Vagina (tissue), 2 donors: ENCODE data around the gene SF3B4. TPM values are rescaled to one million over a fixed set of nuclear protein-coding genes. Genes with fewer than 3 reads are reported as not detected.
"Not testable (repeated sequence)": the region's sequence is repeated elsewhere in the genome, so short reads cannot be mapped to it uniquely, and the experiment has no call there.

ENCODE experiments used
- DNase-seq, 2 donors: peaks; one replicate each; pipeline ENCODE4 v3.0.0-alpha.2; 2017; ENCODE audit errors: extremely low spot score in 2 of 2
- H3K27ac ChIP-seq: fragments of 200-600 bp; sonication (generic); one replicate; pipeline ENCODE4 v1.5.1; 2019
- H3K27me3 ChIP-seq: fragments of 200-600 bp; sonication (generic); one replicate; pipeline ENCODE4 v1.5.1; 2019
- H3K36me3 ChIP-seq, 2 donors: fragments of 200-600 bp; sonication (generic); one replicate each; pipeline ENCODE4 v1.5.1; 2017 to 2019
- H3K4me1 ChIP-seq: fragments of 200-600 bp; sonication (generic); one replicate; pipeline ENCODE4 v1.5.1; 2019
- H3K4me3 ChIP-seq, 2 donors: fragments of 200-600 bp; sonication (generic); 1 replicate in 1 of 2; 2 replicates in 1 of 2; pipeline ENCODE4 v1.5.1; 2016 to 2019
- H3K9me3 ChIP-seq: fragments of 200-600 bp; sonication (generic); one replicate; pipeline ENCODE4 v1.5.1; 2019
- POLR2A ChIP-seq, 2 donors: fragments of 450-650 bp; IDR thresholded peaks; one replicate each; pipeline ENCODE4 v1.6.1; 2017; ENCODE audit warnings: antibody characterized with exemption in 2 of 2, mild to moderate bottlenecking in 2 of 2, moderate library complexity in 2 of 2
- POLR2AphosphoS5 ChIP-seq, 2 donors: sonication (generic); formaldehyde crosslinking; IDR thresholded peaks; one replicate each; pipeline ENCODE4 v1.9.0; 2017; ENCODE audit warnings: antibody characterized with exemption in 2 of 2, mild to moderate bottlenecking in 2 of 2, low read depth in 1 of 2; ENCODE audit not compliant: insufficient read depth in 1 of 2
- intact Hi-C: fragments of 100-400 bp; cut with DNase I; formaldehyde crosslinking; loops from one replicate; pipeline ENCODE4 v1.15.1; 2023
- total RNA-seq: library from RNA; depleted of rRNA; stranded (reverse); fragments of >200 nt; gene quantifications from one replicate; pipeline ENCODE4 v1.2.3, GENCODE V29; 2016
- TF ChIP-seq, protein P1 (sequence below), 3 experiments: fragments of 450-650 bp in 2 of 3; fragments of 200-600 bp in 1 of 3; sonication (generic) in 1 of 3; IDR thresholded peaks; one replicate each; pipeline ENCODE4 v1.5.1; 2017 to 2019; ENCODE audit warnings: antibody characterized with exemption in 3 of 3, mild to moderate bottlenecking in 2 of 3, moderate library complexity in 2 of 3

SF3B4 gene
- total RNA-seq, 1 donor from 2014 or later: 21.6 TPM

DNA sequence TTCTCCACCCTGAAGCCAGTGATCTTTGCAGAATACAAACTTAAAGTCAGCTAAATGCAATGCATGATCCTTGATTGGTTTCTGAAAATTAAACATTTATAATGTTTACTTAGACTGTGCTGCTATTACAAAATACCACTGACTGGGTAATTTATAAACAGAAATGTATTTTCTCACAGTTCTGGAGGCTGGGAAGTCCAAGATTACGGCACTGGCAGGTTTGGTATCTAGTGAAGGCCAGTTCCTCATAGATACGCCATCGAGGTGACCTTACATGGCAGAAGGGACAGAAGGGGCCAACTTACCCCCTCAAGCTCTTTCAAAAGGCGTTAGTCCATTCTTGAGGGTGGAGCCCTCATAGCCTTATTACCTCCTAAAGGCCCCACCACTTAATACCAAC, 31.0 kb downstream of the SF3B4 start:
- Histone ChIP-seq H3K4me1 (peaks cover 8% of the 10 kb centered on the region), H3K27me3 (no peaks in the 10 kb centered on the region), H3K9me3 (no peaks in the 10 kb centered on the region), H3K4me3 (no peak overlapping the region), H3K36me3 (no peaks in the 10 kb centered on the region), H3K27ac (no peak overlapping the region)
- no peak for TF ChIP-seq POLR2AphosphoS5 (IDR thresholded peaks at IDR 0.05; ENCODE audit: insufficient read depth in 1 of 2, low read depth in 1 of 2)
- no peak for TF ChIP-seq POLR2A (IDR thresholded peaks at IDR 0.05)
- TF ChIP-seq, protein P1, sequence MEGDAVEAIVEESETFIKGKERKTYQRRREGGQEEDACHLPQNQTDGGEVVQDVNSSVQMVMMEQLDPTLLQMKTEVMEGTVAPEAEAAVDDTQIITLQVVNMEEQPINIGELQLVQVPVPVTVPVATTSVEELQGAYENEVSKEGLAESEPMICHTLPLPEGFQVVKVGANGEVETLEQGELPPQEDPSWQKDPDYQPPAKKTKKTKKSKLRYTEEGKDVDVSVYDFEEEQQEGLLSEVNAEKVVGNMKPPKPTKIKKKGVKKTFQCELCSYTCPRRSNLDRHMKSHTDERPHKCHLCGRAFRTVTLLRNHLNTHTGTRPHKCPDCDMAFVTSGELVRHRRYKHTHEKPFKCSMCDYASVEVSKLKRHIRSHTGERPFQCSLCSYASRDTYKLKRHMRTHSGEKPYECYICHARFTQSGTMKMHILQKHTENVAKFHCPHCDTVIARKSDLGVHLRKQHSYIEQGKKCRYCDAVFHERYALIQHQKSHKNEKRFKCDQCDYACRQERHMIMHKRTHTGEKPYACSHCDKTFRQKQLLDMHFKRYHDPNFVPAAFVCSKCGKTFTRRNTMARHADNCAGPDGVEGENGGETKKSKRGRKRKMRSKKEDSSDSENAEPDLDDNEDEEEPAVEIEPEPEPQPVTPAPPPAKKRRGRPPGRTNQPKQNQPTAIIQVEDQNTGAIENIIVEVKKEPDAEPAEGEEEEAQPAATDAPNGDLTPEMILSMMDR (IDR thresholded peaks at IDR 0.05): no peak
- intact Hi-C loops: no loop called here
- no peak for DNase-seq

- peak overlapping the region; percentile 60 to 66 for H3K4me3 ChIP-seq
- no peak for TF ChIP-seq POLR2A (IDR thresholded peaks at IDR 0.05)
- TF ChIP-seq, protein P1 (IDR thresholded peaks at IDR 0.05): no peak
- no peak for TF ChIP-seq POLR2AphosphoS5 (IDR thresholded peaks at IDR 0.05; ENCODE audit: insufficient read depth in 1 of 2, low read depth in 1 of 2)
- peaks cover 22% of the 10 kb centered on the region for H3K4me1 ChIP-seq
- DNase-seq: peak in 1 of 2 donors; percentile 92
- H3K27ac ChIP-seq: peak overlapping the region; percentile 97
- intact Hi-C loops: no loop called here
- no peaks in the 10 kb centered on the region for H3K27me3 ChIP-seq
- no peaks in the 10 kb centered on the region for H3K36me3 ChIP-seq
- no peaks in the 10 kb centered on the region for H3K9me3 ChIP-seq
These were observed 38.7 kb downstream of the SF3B4 start for GRCh38 chr1:149888999-149889289.

DNA sequence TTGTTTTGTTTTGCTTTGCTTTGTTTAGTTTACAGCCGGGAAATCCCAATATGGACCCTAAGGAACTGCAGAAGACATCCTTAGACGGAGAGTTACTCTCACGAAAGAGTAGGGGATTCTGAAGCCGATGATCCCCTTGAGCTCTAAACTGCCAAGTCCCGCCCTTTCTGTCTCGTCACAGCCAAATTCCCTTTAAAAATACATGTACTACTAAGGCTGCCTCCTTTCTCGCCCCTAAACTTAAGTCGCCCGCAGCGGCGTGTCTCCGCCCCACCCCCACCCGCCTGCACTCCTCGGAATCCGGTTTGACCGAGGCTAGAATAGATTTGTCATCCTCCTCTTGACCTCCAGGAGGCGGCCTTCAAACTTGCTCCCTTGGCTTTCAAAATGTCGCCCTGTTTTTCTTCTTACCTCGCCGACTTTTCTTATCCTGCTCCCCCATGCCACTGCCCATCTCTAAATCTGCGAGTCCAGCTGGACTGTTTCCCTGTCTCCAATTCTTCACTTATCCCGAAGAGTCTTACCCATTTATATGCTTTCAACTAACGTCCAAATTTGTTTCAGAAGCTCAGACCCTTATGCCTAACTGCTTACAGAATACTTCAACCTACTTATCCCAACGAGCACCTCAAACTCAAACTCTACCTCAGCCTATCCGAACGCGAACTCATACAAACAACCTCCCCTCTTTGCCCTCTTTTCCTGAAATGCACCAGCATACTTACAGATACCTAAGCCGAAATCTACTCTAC, 39.2 kb downstream of the SF3B4 start:
- H3K27me3 ChIP-seq: no peaks in the 10 kb centered on the region
- no peaks in the 10 kb centered on the region for H3K9me3 ChIP-seq
- TF ChIP-seq POLR2AphosphoS5 (IDR thresholded peaks at IDR 0.05; ENCODE audit: insufficient read depth in 1 of 2, low read depth in 1 of 2) (no peak), POLR2A (IDR thresholded peaks at IDR 0.05) (peak in 1 of 2 donors; percentile 60)
- TF ChIP-seq, protein P1 (IDR thresholded peaks at IDR 0.05): peak; percentile 13 to 58 (median 46)
- H3K4me1 ChIP-seq: peaks cover 23% of the 10 kb centered on the region
- peak in 1 of 2 donors; percentile 96 for DNase-seq
- no peaks in the 10 kb centered on the region for H3K36me3 ChIP-seq
- intact Hi-C loops: no loop called here
- H3K27ac ChIP-seq: peak overlapping the region; percentile 97
- peak overlapping the region; percentile 60 to 66 for H3K4me3 ChIP-seq

- H3K9me3 ChIP-seq: no peaks in the 10 kb centered on the region
- H3K4me1 ChIP-seq: peaks cover 23% of the 10 kb centered on the region
- H3K36me3 ChIP-seq: no peaks in the 10 kb centered on the region
- peak overlapping the region; percentile 97 for H3K27ac ChIP-seq
- intact Hi-C loops: no loop called here
- H3K4me3 ChIP-seq: peak overlapping the region; percentile 60 to 66
- no peaks in the 10 kb centered on the region for H3K27me3 ChIP-seq
- TF ChIP-seq POLR2AphosphoS5 (IDR thresholded peaks at IDR 0.05; ENCODE audit: insufficient read depth in 1 of 2, low read depth in 1 of 2) (peak; percentile 96 to 99), POLR2A (IDR thresholded peaks at IDR 0.05) (peak in 1 of 2 donors; percentile 87)
- TF ChIP-seq, protein P1 (IDR thresholded peaks at IDR 0.05): no peak
- peak in 1 of 2 donors; percentile 98 for DNase-seq
These were observed 40.0 kb downstream of the SF3B4 start for GRCh38 chr1:149887456-149888246.

DNA sequence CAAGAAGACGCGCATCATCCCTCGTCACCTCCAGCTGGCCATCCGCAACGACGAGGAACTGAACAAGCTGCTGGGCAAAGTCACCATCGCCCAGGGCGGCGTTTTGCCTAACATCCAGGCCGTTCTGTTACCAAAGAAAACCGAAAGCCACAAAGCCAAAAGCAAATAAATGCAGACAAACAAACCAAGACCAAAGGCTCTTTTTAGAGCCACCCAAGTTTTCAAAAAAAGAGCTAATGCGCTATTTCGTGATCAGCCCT, 40.5 kb downstream of the SF3B4 start:
- peaks cover 23% of the 10 kb centered on the region for H3K4me1 ChIP-seq
- peak overlapping the region; percentile 60 to 66 for H3K4me3 ChIP-seq
- H3K27me3 ChIP-seq, H3K9me3 ChIP-seq, DNase-seq, H3K36me3 ChIP-seq, intact Hi-C loops: not testable (repeated sequence)
- H3K27ac ChIP-seq: peak overlapping the region; percentile 97
